ENCODE results near the gene LPAR3. TPM values are rescaled to one million over a fixed set of nuclear protein-coding genes. Genes with fewer than 3 reads are reported as not detected.

The LPAR3 gene
- total RNA-seq, 1 donor from 2014 or later = 1.2 TPM

GRCh38 chr1:84861988-84862644 is 30.9 kb downstream of the LPAR3 start:
- H3K36me3 Mint-ChIP-seq (ENCODE audit: low read depth, unreplicated experiment) = no peaks in the 10 kb centered on the region

GRCh38 chr1:84861516-84861915 is 31.5 kb downstream of the LPAR3 start:
- H3K9me3 Mint-ChIP-seq (ENCODE audit: unreplicated experiment) = no peaks in the 10 kb centered on the region
- DNase-seq (ENCODE audit: low spot score) = no peak
- H3K27me3 Mint-ChIP-seq (ENCODE audit: unreplicated experiment) = peaks cover 3% of the 10 kb centered on the region
- no peaks in the 10 kb centered on the region for H3K4me1 Mint-ChIP-seq (ENCODE audit: unreplicated experiment)
- H3K4me3 Mint-ChIP-seq (ENCODE audit: unreplicated experiment) = no peak overlapping the region
- no peak for TF ChIP-seq CTCF (IDR thresholded peaks at IDR 0.05; ENCODE audit: unreplicated experiment)
- H3K27ac Mint-ChIP-seq (ENCODE audit: unreplicated experiment) = no peak overlapping the region
- H3K36me3 Mint-ChIP-seq (ENCODE audit: low read depth, unreplicated experiment) = no peaks in the 10 kb centered on the region

More at GRCh38 chr1:84861988-84862644, 30.9 kb downstream of the LPAR3 start:
- H3K27ac Mint-ChIP-seq (ENCODE audit: unreplicated experiment) = no peak overlapping the region
- no peak for DNase-seq (ENCODE audit: low spot score)
- no peaks in the 10 kb centered on the region for H3K9me3 Mint-ChIP-seq (ENCODE audit: unreplicated experiment)
- H3K27me3 Mint-ChIP-seq (ENCODE audit: unreplicated experiment) = peaks cover 3% of the 10 kb centered on the region
- H3K4me3 Mint-ChIP-seq (ENCODE audit: unreplicated experiment) = no peak overlapping the region
- no peak for TF ChIP-seq CTCF (IDR thresholded peaks at IDR 0.05; ENCODE audit: unreplicated experiment)
- H3K4me1 Mint-ChIP-seq (ENCODE audit: unreplicated experiment) = no peaks in the 10 kb centered on the region

GRCh38 chr1:84859866-84860265 is 33.1 kb downstream of the LPAR3 start:
- no peaks in the 10 kb centered on the region for H3K4me1 Mint-ChIP-seq (ENCODE audit: unreplicated experiment)
- no peak overlapping the region for H3K4me3 Mint-ChIP-seq (ENCODE audit: unreplicated experiment)
- DNase-seq (ENCODE audit: low spot score) = no peak
- H3K9me3 Mint-ChIP-seq (ENCODE audit: unreplicated experiment) = no peaks in the 10 kb centered on the region
- H3K36me3 Mint-ChIP-seq (ENCODE audit: low read depth, unreplicated experiment) = no peaks in the 10 kb centered on the region
- H3K27me3 Mint-ChIP-seq (ENCODE audit: unreplicated experiment) = peaks cover 5% of the 10 kb centered on the region
- H3K27ac Mint-ChIP-seq (ENCODE audit: unreplicated experiment) = no peak overlapping the region
- no peak for TF ChIP-seq CTCF (IDR thresholded peaks at IDR 0.05; ENCODE audit: unreplicated experiment)

GRCh38 chr1:84857906-84858305 is 35.1 kb downstream of the LPAR3 start:
- TF ChIP-seq CTCF (IDR thresholded peaks at IDR 0.05; ENCODE audit: unreplicated experiment) = no peak
- Mint-ChIP-seq H3K4me1 (ENCODE audit: unreplicated experiment) (no peaks in the 10 kb centered on the region), H3K36me3 (ENCODE audit: low read depth, unreplicated experiment) (no peaks in the 10 kb centered on the region), H3K9me3 (ENCODE audit: unreplicated experiment) (no peaks in the 10 kb centered on the region), H3K4me3 (ENCODE audit: unreplicated experiment) (no peak overlapping the region), H3K27ac (ENCODE audit: unreplicated experiment) (no peak overlapping the region), H3K27me3 (ENCODE audit: unreplicated experiment) (peaks cover 11% of the 10 kb centered on the region)
- no peak for DNase-seq (ENCODE audit: low spot score)

- no peaks in the 10 kb centered on the region for H3K4me1 Mint-ChIP-seq (ENCODE audit: unreplicated experiment)
- TF ChIP-seq CTCF (IDR thresholded peaks at IDR 0.05; ENCODE audit: unreplicated experiment) = no peak
- H3K27ac Mint-ChIP-seq (ENCODE audit: unreplicated experiment) = no peak overlapping the region
- no peak for DNase-seq (ENCODE audit: low spot score)
- H3K27me3 Mint-ChIP-seq (ENCODE audit: unreplicated experiment) = peaks cover 12% of the 10 kb centered on the region
- H3K4me3 Mint-ChIP-seq (ENCODE audit: unreplicated experiment) = no peak overlapping the region
- no peaks in the 10 kb centered on the region for H3K36me3 Mint-ChIP-seq (ENCODE audit: low read depth, unreplicated experiment)
- no peaks in the 10 kb centered on the region for H3K9me3 Mint-ChIP-seq (ENCODE audit: unreplicated experiment)
Observed at GRCh38 chr1:84856726-84857270, 36.2 kb downstream of the LPAR3 start.

Measured in endothelial cell (in vitro differentiated cells).